Pancreas (tissue), 10 donors: ENCODE data around the gene ELOVL2. TPM values are rescaled to one million over a fixed set of nuclear protein-coding genes. Genes with fewer than 3 reads are reported as not detected.

ENCODE experiments used
- ATAC-seq, 4 donors: fragments of 200-7000 bp; cut with Tn5 transposase; one replicate each; pipeline versions ENCODE4 v1.8.0 to v1.9.1; 2020; ENCODE audit warnings: mild to moderate bottlenecking in 4 of 4, moderate library complexity in 4 of 4
- DNase-seq, 6 donors: peaks; one replicate each; pipeline ENCODE4 v3.0.0-alpha.2; 2020
- FAIRE-seq: peaks from 2 replicates; lab custom pipeline; 2012; peaks lifted over from hg19 to GRCh38; lab: Jason Lieb, UNC
- H3K27ac ChIP-seq, 4 donors: fragments of 200-600 bp; sonication (generic); 1 replicate in 3 of 4; 2 replicates in 1 of 4; pipeline versions ENCODE4 v1.5.0 to v1.8.0; 2020
- H3K27me3 ChIP-seq, 4 donors: fragments of 200-600 bp; one replicate each; pipeline ENCODE4 v1.8.0; 2021
- H3K36me3 ChIP-seq, 3 donors: fragments of 200-600 bp; sonication (generic) in 1 of 3; one replicate each; pipeline versions ENCODE4 v1.5.0 to v1.8.0; 2020 to 2021
- H3K4me1 ChIP-seq, 3 donors: fragments of 200-600 bp; one replicate each; pipeline ENCODE4 v1.8.0; 2021
- H3K4me3 ChIP-seq, 4 donors: fragments of 200-600 bp; sonication (generic) in 2 of 4; one replicate each; pipeline versions ENCODE4 v1.5.0 to v1.8.0; 2020 to 2021
- H3K9me3 ChIP-seq, 4 donors: fragments of 200-600 bp; one replicate each; pipeline ENCODE4 v1.8.0; 2021
- WGBS, 2 donors: extraction: QIAGEN DNeasy Blood & Tissue Kit; methylation state at CpG; one replicate each; pipeline ENCODE4 v1.1.7; 2013; 5-methylcytosine and 5-hydroxymethylcytosine counted together
- intact Hi-C, 3 donors: fragments of 100-400 bp; cut with DNase I; formaldehyde crosslinking; loops; one replicate each; pipeline versions ENCODE4 v1.11.1 to v1.14.2; 2022
- polyA plus RNA-seq, 2 donors: library from polyadenylated mRNA; stranded (reverse); fragments of 200-250 nt; gene quantifications; one replicate each; pipeline ENCODE4 v1.2.3, GENCODE V29; 2013
- total RNA-seq, 6 donors: library from RNA; stranded (reverse); fragmentation: NEBNext Ultra II Directional in 4 of 6; extraction: Animal tissue kit (Norgen Biotek cat#: 25700) in 4 of 6; gene quantifications; one replicate each; pipeline versions ENCODE4 v1.2.1 to v1.2.4, GENCODE V29; 2021 to 2023
- TF ChIP-seq, protein P1 (sequence below), 4 donors: fragments of 200-600 bp; sonication (generic) in 3 of 4; IDR thresholded peaks; one replicate each; pipeline versions ENCODE4 v1.5.0 to v1.8.0; 2021; ENCODE audit warnings: antibody characterized with exemption in 4 of 4
- donor health status: healthy with polysubstance abuse.
- donor health status: DM: no; HTN: no; CAD: no; lungs with moderate emphysema.
- donor health status: DM: no; HTN: no; CAD: no.
- donor health status: control.
- donor health status: control.
- donor health status: Bipolar disorder and iron deficiency.
- donor health status: DM: yes; HTN: yes; CAD: no.
- donor health status: DM: no; HTN: no; CAD: no.
- donor health status: DM: no; HTN: no; CAD: no.
- donor health status: DM: yes; HTN: yes; CAD: no.

Gene ELOVL2
- total and polyA plus RNA-seq, 8 donors, result 1.3 to 2.2 (median 1.6) TPM

DNA sequence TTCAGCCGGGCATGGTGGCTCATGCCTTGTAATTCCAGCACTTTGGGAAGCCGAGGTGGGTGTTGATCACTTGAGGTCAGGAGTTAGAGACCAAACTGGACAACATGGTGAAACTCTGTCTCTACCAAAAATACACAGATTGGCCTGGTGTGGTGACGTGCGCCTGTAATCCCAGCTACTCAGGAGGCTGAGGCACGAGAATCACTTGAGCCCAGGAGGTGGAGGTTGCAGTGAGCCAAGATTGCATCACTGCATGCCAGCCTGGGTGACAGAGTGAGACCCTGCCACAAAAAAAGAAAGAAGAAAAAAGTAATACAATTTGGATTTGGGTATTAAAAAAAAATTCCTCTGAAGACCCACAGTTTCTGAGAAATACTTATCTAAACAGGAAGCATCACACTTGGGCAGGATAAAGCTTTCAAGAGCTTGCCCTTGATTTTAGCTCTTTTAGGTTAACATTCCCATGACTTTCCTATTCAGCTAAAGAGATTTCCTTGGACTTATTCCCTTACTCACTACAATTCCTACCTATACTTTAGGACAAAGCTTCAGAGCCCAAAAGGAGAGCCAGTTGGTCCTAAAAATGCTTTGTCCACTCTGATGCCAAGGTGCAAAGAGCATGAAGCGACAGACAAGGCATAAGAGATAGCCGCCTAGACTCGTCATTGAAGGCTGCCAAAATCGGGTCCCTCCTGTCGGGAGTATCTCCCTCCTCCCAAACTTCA is 1.9 kb downstream of the ELOVL2 start:
- H3K27me3 ChIP-seq, result peaks cover 0 to 8% (median 0%) of the 10 kb centered on the region in 4 donors
- intact Hi-C loops, result no loop called here

DNA sequence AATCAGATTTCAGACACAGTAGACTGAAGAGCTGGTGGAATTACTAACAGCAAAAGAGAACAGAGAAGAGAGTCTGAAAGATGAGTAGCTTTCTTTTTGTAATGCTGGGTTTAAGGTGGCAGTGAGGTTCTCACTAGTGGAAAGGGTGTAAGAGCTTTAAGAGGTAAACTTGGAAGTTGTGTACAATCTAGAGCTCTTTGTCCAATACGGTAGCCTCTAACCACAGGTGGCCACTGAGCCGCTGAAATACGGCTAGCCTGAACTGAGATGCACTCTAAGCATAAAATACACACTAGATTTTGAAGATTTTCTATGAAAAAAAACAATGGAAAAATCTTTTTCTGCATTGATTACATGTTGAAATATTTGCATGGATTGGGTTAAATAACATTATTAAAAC is 4.0 kb downstream of the ELOVL2 start:
- 61 to 74% methylated on average over 3 of the region's 3 CpGs for WGBS, 2 donors
- H3K4me3 ChIP-seq, result no peak overlapping the region
- DNase-seq (no peak), FAIRE-seq (no peak), ATAC-seq (no peak)
- TF ChIP-seq, protein P1, sequence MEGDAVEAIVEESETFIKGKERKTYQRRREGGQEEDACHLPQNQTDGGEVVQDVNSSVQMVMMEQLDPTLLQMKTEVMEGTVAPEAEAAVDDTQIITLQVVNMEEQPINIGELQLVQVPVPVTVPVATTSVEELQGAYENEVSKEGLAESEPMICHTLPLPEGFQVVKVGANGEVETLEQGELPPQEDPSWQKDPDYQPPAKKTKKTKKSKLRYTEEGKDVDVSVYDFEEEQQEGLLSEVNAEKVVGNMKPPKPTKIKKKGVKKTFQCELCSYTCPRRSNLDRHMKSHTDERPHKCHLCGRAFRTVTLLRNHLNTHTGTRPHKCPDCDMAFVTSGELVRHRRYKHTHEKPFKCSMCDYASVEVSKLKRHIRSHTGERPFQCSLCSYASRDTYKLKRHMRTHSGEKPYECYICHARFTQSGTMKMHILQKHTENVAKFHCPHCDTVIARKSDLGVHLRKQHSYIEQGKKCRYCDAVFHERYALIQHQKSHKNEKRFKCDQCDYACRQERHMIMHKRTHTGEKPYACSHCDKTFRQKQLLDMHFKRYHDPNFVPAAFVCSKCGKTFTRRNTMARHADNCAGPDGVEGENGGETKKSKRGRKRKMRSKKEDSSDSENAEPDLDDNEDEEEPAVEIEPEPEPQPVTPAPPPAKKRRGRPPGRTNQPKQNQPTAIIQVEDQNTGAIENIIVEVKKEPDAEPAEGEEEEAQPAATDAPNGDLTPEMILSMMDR (IDR thresholded peaks at IDR 0.05), result no peak
- no peaks in the 10 kb centered on the region for H3K27me3 ChIP-seq
- intact Hi-C loops, result no loop called here
- no peaks in the 10 kb centered on the region for H3K9me3 ChIP-seq
- H3K4me1 ChIP-seq, result no peaks in the 10 kb centered on the region
- no peaks in the 10 kb centered on the region for H3K36me3 ChIP-seq
- H3K27ac ChIP-seq, result no peak overlapping the region

More for the DNA sequence above, 1.9 kb downstream of the ELOVL2 start:
- ATAC-seq (no peak), FAIRE-seq (no peak), DNase-seq (no peak)
- WGBS, 2 donors, result 59 to 64% methylated on average over 10 of the region's 10 CpGs
- Histone ChIP-seq H3K4me1 (no peaks in the 10 kb centered on the region), H3K4me3 (no peak overlapping the region), H3K9me3 (no peaks in the 10 kb centered on the region), H3K36me3 (no peaks in the 10 kb centered on the region), H3K27ac (no peak overlapping the region)
- TF ChIP-seq, protein P1 (IDR thresholded peaks at IDR 0.05), result no peak

GRCh38 chr6:11039040-11039439 is 5.1 kb downstream of the ELOVL2 start:
- WGBS, 2 donors, result 45 to 67% methylated on average over 1 of the region's 1 CpG
- no peaks in the 10 kb centered on the region for H3K4me1 ChIP-seq
- TF ChIP-seq, protein P1 (IDR thresholded peaks at IDR 0.05), result no peak
- FAIRE-seq (no peak), ATAC-seq (no peak), DNase-seq (no peak)
- no peak overlapping the region for H3K27ac ChIP-seq
- no peaks in the 10 kb centered on the region for H3K9me3 ChIP-seq
- H3K4me3 ChIP-seq, result no peak overlapping the region
- no peaks in the 10 kb centered on the region for H3K36me3 ChIP-seq
- intact Hi-C loops, result no loop called here
- H3K27me3 ChIP-seq, result no peaks in the 10 kb centered on the region

- ATAC-seq (no peak), DNase-seq (no peak), FAIRE-seq (no peak)
- Histone ChIP-seq H3K27me3 (peaks cover 0 to 4% (median 0%) of the 10 kb centered on the region in 4 donors), H3K9me3 (no peaks in the 10 kb centered on the region), H3K4me1 (no peaks in the 10 kb centered on the region), H3K36me3 (no peaks in the 10 kb centered on the region), H3K4me3 (no peak overlapping the region), H3K27ac (no peak overlapping the region)
- WGBS, 2 donors, result 13 to 19% methylated on average over 2 of the region's 2 CpGs
- TF ChIP-seq, protein P1 (IDR thresholded peaks at IDR 0.05), result no peak
- intact Hi-C loops, result no loop called here
These were observed 7.1 kb downstream of the ELOVL2 start for GRCh38 chr6:11036977-11037430.

GRCh38 chr6:11036351-11036740 is 7.8 kb downstream of the ELOVL2 start:
- Histone ChIP-seq H3K4me1 (no peaks in the 10 kb centered on the region), H3K27me3 (peaks cover 0 to 4% (median 0%) of the 10 kb centered on the region in 4 donors), H3K9me3 (no peaks in the 10 kb centered on the region), H3K36me3 (no peaks in the 10 kb centered on the region), H3K4me3 (no peak overlapping the region), H3K27ac (no peak overlapping the region)
- TF ChIP-seq, protein P1 (IDR thresholded peaks at IDR 0.05), result no peak
- intact Hi-C loops, result no loop called here
- no peak for DNase-seq
- no peak for ATAC-seq
- no peak for FAIRE-seq
- 77 to 81% methylated on average over 4 of the region's 4 CpGs for WGBS, 2 donors
